Suprapubic skin (tissue), 4 donors: ENCODE data around the gene REM2. TPM values are rescaled to one million over a fixed set of nuclear protein-coding genes. Genes with fewer than 3 reads are reported as not detected.

Experiments
- DNase-seq, 2 donors: peaks; one replicate each; pipeline ENCODE4 v3.0.0-alpha.2; 2019; ENCODE audit warnings: low spot score in 2 of 2
- H3K27ac ChIP-seq: fragments of 200-600 bp; sonication (generic); one replicate; pipeline ENCODE4 v1.5.1; 2019
- H3K27me3 ChIP-seq: fragments of 200-600 bp; sonication (generic); one replicate; pipeline ENCODE4 v1.5.1; 2019
- H3K36me3 ChIP-seq: fragments of 200-600 bp; sonication (generic); one replicate; pipeline ENCODE4 v1.5.1; 2019
- H3K4me1 ChIP-seq: fragments of 200-600 bp; sonication (generic); one replicate; pipeline ENCODE4 v1.5.1; 2019
- H3K4me3 ChIP-seq: fragments of 200-600 bp; sonication (generic); one replicate; pipeline ENCODE4 v1.5.1; 2019; ENCODE audit warnings: mild to moderate bottlenecking
- H3K9me3 ChIP-seq: fragments of 200-600 bp; sonication (generic); one replicate; pipeline ENCODE4 v1.5.1; 2019
- CTCF ChIP-seq, 2 donors: fragments of 200-600 bp in 1 of 2; fragments of 450-650 bp in 1 of 2; sonication (generic) in 1 of 2; IDR thresholded peaks; one replicate each; pipeline ENCODE4 v1.5.1; 2016 to 2019; ENCODE audit warnings: antibody characterized with exemption in 2 of 2, mild to moderate bottlenecking in 1 of 2, moderate library complexity in 1 of 2
- EP300 ChIP-seq: sonication (generic); formaldehyde crosslinking; IDR thresholded peaks from one replicate; pipeline ENCODE4 v1.6.1; 2017; ENCODE audit warnings: antibody characterized with exemption
- POLR2A ChIP-seq, 2 donors: fragments of 450-650 bp; IDR thresholded peaks; one replicate each; pipeline ENCODE4 v1.6.1; 2017; ENCODE audit warnings: antibody characterized with exemption in 2 of 2, mild to moderate bottlenecking in 2 of 2, moderate library complexity in 2 of 2
- POLR2AphosphoS5 ChIP-seq, 3 donors: sonication (generic); formaldehyde crosslinking; IDR thresholded peaks; one replicate each; pipeline ENCODE4 v1.6.1; 2017; ENCODE audit warnings: antibody characterized with exemption in 3 of 3
- WGBS: methylation state at CpG from one replicate; pipeline ENCODE4 v1.1.5; 2018; 5-methylcytosine and 5-hydroxymethylcytosine counted together
- total RNA-seq, 4 donors: library from RNA; depleted of rRNA; stranded (reverse); fragments of >200 nt; gene quantifications; one replicate each; pipeline ENCODE4 v1.1.0, GENCODE V29; 2016

REM2 gene
- total RNA-seq, 4 donors from 2014 or later: 0.89 to 5.4 (median 1.2) TPM

- TF ChIP-seq POLR2A (IDR thresholded peaks at IDR 0.05) (peak in 1 of 2 donors; percentile 93), EP300 (no peak), POLR2AphosphoS5 (IDR thresholded peaks at IDR 0.05) (peak; percentile 69 to 77 (median 73))
- no peaks in the 10 kb centered on the region for H3K9me3 ChIP-seq
- peaks cover 35% of the 10 kb centered on the region for H3K4me1 ChIP-seq
- H3K4me3 ChIP-seq: peak within 1 kb of the TSS; percentile 79
- peak; percentile 100 for DNase-seq
- whole genome bisulfite sequencing: under 1% methylated on average over 34 of the region's 46 CpGs
- peaks cover 34% of the 10 kb centered on the region for H3K36me3 ChIP-seq
- no peaks in the 10 kb centered on the region for H3K27me3 ChIP-seq
- H3K27ac ChIP-seq: peak within 1 kb of the TSS; percentile 99
Measured at GRCh38 chr14:22918804-22919600, 36.0 kb downstream of the REM2 start, which contains the start of gene RBM23. TSS of gene RBM23 (minus strand) at chr14:22919149.

DNA sequence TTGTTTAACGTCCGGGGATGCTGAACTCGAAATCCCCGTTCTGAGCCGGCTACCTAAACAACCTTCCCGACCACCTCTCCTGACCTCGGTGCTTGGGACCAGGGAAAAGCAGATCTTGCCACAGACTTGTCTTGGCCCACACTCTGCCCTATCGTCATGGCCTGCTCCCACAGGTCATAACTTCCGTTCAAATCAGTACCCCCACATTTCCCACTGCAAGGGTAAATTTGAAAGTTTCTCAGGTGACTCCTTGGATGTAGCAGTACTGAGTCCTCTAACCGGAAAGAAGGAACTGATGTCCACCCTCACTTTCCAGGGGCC lies 36.5 kb downstream of the REM2 start:
- Histone ChIP-seq H3K36me3 (peaks cover 40% of the 10 kb centered on the region), H3K9me3 (no peaks in the 10 kb centered on the region), H3K27ac (peak overlapping the region; percentile 87), H3K4me1 (peaks cover 35% of the 10 kb centered on the region), H3K4me3 (peak overlapping the region; percentile 79), H3K27me3 (no peaks in the 10 kb centered on the region)
- no peak for DNase-seq
- 11% methylated on average over 10 of the region's 10 CpGs for WGBS
- no peak for TF ChIP-seq POLR2AphosphoS5 (IDR thresholded peaks at IDR 0.05)
- TF ChIP-seq CTCF (IDR thresholded peaks at IDR 0.05): no peak
- no peak for TF ChIP-seq EP300
- TF ChIP-seq POLR2A (IDR thresholded peaks at IDR 0.05): no peak

GRCh38 chr14:22920697-22921096 lies 37.7 kb downstream of the REM2 start:
- Histone ChIP-seq H3K4me3 (no peak overlapping the region), H3K27ac (no peak overlapping the region), H3K4me1 (peaks cover 33% of the 10 kb centered on the region), H3K9me3 (no peaks in the 10 kb centered on the region), H3K27me3 (no peaks in the 10 kb centered on the region), H3K36me3 (peaks cover 51% of the 10 kb centered on the region)
- TF ChIP-seq POLR2AphosphoS5 (IDR thresholded peaks at IDR 0.05) (no peak), EP300 (no peak)
- no peak for DNase-seq
- 62% methylated on average over 6 of the region's 6 CpGs for WGBS

- 93% methylated on average over 2 of the region's 2 CpGs for WGBS
- H3K4me1 ChIP-seq: peaks cover 19% of the 10 kb centered on the region
- no peaks in the 10 kb centered on the region for H3K9me3 ChIP-seq
- H3K36me3 ChIP-seq: peaks cover 60% of the 10 kb centered on the region
- no peak overlapping the region for H3K4me3 ChIP-seq
- no peak for DNase-seq
- TF ChIP-seq EP300: no peak
- TF ChIP-seq CTCF (IDR thresholded peaks at IDR 0.05): no peak
- no peak for TF ChIP-seq POLR2A (IDR thresholded peaks at IDR 0.05)
- TF ChIP-seq POLR2AphosphoS5 (IDR thresholded peaks at IDR 0.05): no peak
- H3K27ac ChIP-seq: no peak overlapping the region
- no peaks in the 10 kb centered on the region for H3K27me3 ChIP-seq
Measured at GRCh38 chr14:22922294-22922693, 39.3 kb downstream of the REM2 start.

GRCh38 chr14:22923746-22924145 lies 40.7 kb downstream of the REM2 start:
- WGBS: 100% methylated on average over 5 of the region's 5 CpGs
- Histone ChIP-seq H3K36me3 (peaks cover 60% of the 10 kb centered on the region), H3K4me3 (no peak overlapping the region)

More at GRCh38 chr14:22923746-22924145, 40.7 kb downstream of the REM2 start:
- no peak overlapping the region for H3K27ac ChIP-seq
- H3K27me3 ChIP-seq: no peaks in the 10 kb centered on the region
- TF ChIP-seq EP300: no peak
- no peak for TF ChIP-seq CTCF (IDR thresholded peaks at IDR 0.05)
- no peak for TF ChIP-seq POLR2A (IDR thresholded peaks at IDR 0.05)
- no peak for TF ChIP-seq POLR2AphosphoS5 (IDR thresholded peaks at IDR 0.05)
- H3K4me1 ChIP-seq: peaks cover 20% of the 10 kb centered on the region
- no peak for DNase-seq
- no peaks in the 10 kb centered on the region for H3K9me3 ChIP-seq
